Ovary (tissue), 9 donors: Measurements from ENCODE around the gene WDFY4. TPM values are rescaled to one million over a fixed set of nuclear protein-coding genes. Genes with fewer than 3 reads are reported as not detected.

ENCODE experiments used
- DNase-seq, 5 donors: peaks; one replicate each; pipeline ENCODE4 v3.0.0-alpha.2; 2019 to 2020
- H3K27ac ChIP-seq, 2 donors: fragments of 200-600 bp; one replicate each; pipeline versions ENCODE4 v1.5.1 to v1.8.0; 2019 to 2022
- H3K27me3 ChIP-seq: fragments of 200-600 bp; one replicate; pipeline ENCODE4 v1.8.0; 2022
- H3K36me3 ChIP-seq: fragments of 200-600 bp; sonication (generic); one replicate; pipeline ENCODE4 v1.5.1; 2019
- H3K4me1 ChIP-seq: one replicate; pipeline ENCODE4 v1.8.1; 2013; ENCODE audit warnings: mild to moderate bottlenecking, moderate library complexity; ENCODE audit not compliant: insufficient read depth
- H3K4me3 ChIP-seq: fragments of 200-600 bp; sonication (generic); one replicate; pipeline ENCODE4 v1.5.1; 2017
- H3K9me3 ChIP-seq, 2 donors: fragments of 200-600 bp in 1 of 2; sonication (generic) in 1 of 2; one replicate each; pipeline versions ENCODE4 v1.5.1 to v1.8.1; 2013 to 2019; ENCODE audit warnings: mild to moderate bottlenecking in 1 of 2, moderate library complexity in 1 of 2
- EP300 ChIP-seq: sonication (generic); formaldehyde crosslinking; IDR thresholded peaks from one replicate; pipeline ENCODE4 v1.6.1; 2017; ENCODE audit warnings: antibody characterized with exemption
- POLR2A ChIP-seq: fragments of 450-650 bp; IDR thresholded peaks from one replicate; pipeline ENCODE4 v1.6.1; 2017; ENCODE audit warnings: antibody characterized with exemption, mild to moderate bottlenecking, moderate library complexity
- WGBS, 3 donors: extraction: QIAGEN DNeasy Blood & Tissue Kit in 1 of 3; methylation state at CpG; one replicate each; pipeline versions ENCODE4 v1.1.5 to v1.1.7; 2013 to 2017; 5-methylcytosine and 5-hydroxymethylcytosine counted together
- intact Hi-C, 4 donors: fragments of 100-400 bp; cut with DNase I; formaldehyde crosslinking; loops; one replicate each; pipeline versions ENCODE4 v1.11.0 to v1.15.1; 2022 to 2023
- polyA plus RNA-seq, 2 donors: library from polyadenylated mRNA; stranded (reverse); fragments of 200-250 nt in 1 of 2; fragments of 350-450 nt in 1 of 2; fragmentation: Illumina TruSeq in 1 of 2; extraction: RNeasy Lipid Tissue Mini Kit (QIAGEN cat#74804) in 1 of 2; gene quantifications; one replicate each; pipeline ENCODE4 v1.2.3, GENCODE V29; 2013 to 2014
- total RNA-seq, 7 donors: library from RNA; depleted of rRNA in 2 of 7; stranded (reverse); fragments of >200 nt in 2 of 7; fragmentation: NEBNext Ultra II Directional in 3 of 7; extraction: Animal tissue kit (Norgen Biotek cat#: 25700) in 3 of 7; gene quantifications; one replicate each; pipeline versions ENCODE4 v1.1.0 to v1.2.4, GENCODE V29; 2016 to 2023
- TF ChIP-seq, protein P1 (sequence below), 3 donors: fragments of 450-650 bp in 2 of 3; fragments of 200-600 bp in 1 of 3; IDR thresholded peaks; one replicate each; pipeline versions ENCODE4 v1.5.1 to v1.8.0; 2016 to 2022; ENCODE audit warnings: antibody characterized with exemption in 3 of 3, mild to moderate bottlenecking in 1 of 3
- donor health status: DM: no; HTN: no; CAD: no; lungs with moderate emphysema.
- donor health status: DM: no; HTN: no; CAD: no.
- donor health status: Bipolar disorder and iron deficiency.
- donor health status: DM: yes; HTN: yes; CAD: no.
- donor health status: DM: no; HTN: no; CAD: no.
- donor health status: DM: yes; HTN: yes; CAD: no.

The WDFY4 gene
- total and polyA plus RNA-seq, 9 donors, result 0.54 to 4.2 (median 1.7) TPM

DNA sequence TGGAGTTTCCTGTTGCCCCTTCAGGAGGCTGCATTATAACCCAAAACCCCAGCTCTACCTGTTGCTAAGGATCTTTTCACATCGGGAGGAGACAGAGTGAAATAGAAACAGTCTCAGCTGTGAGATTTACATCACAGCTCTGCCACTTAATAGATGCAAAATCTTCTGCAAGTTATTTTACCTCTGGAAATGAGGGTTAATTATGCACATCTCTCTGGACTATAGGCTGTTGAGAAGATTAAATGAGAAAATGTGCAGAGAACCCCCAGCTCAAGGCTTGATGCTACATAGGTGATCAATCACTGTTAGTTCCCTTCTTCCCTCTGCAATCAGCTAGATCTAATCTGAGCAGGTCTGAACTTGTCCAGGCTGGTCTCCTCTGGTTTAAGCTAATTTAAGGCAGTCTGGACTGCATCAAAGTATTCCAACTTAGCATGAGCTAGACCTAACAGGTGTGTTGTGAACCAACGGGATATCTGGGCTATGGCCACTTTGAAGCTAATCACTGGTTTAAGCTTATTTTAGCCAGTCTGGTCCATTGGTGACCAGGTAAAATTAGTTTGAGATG lies 263.9 kb downstream of the WDFY4 start:
- no peaks in the 10 kb centered on the region for H3K4me1 ChIP-seq
- TF ChIP-seq, protein P1, sequence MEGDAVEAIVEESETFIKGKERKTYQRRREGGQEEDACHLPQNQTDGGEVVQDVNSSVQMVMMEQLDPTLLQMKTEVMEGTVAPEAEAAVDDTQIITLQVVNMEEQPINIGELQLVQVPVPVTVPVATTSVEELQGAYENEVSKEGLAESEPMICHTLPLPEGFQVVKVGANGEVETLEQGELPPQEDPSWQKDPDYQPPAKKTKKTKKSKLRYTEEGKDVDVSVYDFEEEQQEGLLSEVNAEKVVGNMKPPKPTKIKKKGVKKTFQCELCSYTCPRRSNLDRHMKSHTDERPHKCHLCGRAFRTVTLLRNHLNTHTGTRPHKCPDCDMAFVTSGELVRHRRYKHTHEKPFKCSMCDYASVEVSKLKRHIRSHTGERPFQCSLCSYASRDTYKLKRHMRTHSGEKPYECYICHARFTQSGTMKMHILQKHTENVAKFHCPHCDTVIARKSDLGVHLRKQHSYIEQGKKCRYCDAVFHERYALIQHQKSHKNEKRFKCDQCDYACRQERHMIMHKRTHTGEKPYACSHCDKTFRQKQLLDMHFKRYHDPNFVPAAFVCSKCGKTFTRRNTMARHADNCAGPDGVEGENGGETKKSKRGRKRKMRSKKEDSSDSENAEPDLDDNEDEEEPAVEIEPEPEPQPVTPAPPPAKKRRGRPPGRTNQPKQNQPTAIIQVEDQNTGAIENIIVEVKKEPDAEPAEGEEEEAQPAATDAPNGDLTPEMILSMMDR (IDR thresholded peaks at IDR 0.05), result no peak
- no peak for TF ChIP-seq POLR2A
- no peak for TF ChIP-seq EP300
- no peaks in the 10 kb centered on the region for H3K9me3 ChIP-seq
- intact Hi-C loops, result no loop called here
- no peak for DNase-seq
- H3K27me3 ChIP-seq, result no peaks in the 10 kb centered on the region
- 84 to 94% (median 92%) methylated on average over 2 of the region's 2 CpGs for WGBS, 3 donors
- no peak overlapping the region for H3K27ac ChIP-seq
- no peaks in the 10 kb centered on the region for H3K36me3 ChIP-seq
- H3K4me3 ChIP-seq, result no peak overlapping the region

DNA sequence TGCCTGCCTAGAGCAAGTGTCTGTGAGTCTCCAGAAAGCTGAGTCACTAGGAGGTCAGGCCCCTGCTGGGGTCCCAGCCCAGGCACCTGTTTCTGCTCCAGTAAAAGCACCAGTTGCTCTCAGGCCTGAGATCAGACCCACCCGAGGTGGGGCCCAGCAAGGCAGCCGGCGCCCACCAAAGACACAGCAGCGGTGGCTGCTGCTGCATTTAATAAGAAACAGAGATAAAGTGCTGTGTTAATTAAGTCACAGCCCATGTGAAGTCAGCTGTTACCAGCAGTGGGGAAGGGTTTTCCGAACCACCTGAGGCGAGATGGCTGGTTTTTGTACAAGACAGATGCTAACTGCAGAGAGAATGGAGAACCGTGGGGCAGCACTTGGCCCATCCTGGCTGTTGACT lies 267.0 kb downstream of the WDFY4 start:
- no peaks in the 10 kb centered on the region for H3K9me3 ChIP-seq
- WGBS, 3 donors, result 86 to 90% (median 87%) methylated on average over 7 of the region's 7 CpGs
- no peaks in the 10 kb centered on the region for H3K4me1 ChIP-seq
- H3K4me3 ChIP-seq, result no peak overlapping the region
- no peak for DNase-seq
- intact Hi-C loops, result no loop called here
- TF ChIP-seq POLR2A, result no peak
- no peak for TF ChIP-seq EP300
- TF ChIP-seq, protein P1 (IDR thresholded peaks at IDR 0.05), result no peak
- no peak overlapping the region for H3K27ac ChIP-seq
- H3K36me3 ChIP-seq, result no peaks in the 10 kb centered on the region
- no peaks in the 10 kb centered on the region for H3K27me3 ChIP-seq

DNA sequence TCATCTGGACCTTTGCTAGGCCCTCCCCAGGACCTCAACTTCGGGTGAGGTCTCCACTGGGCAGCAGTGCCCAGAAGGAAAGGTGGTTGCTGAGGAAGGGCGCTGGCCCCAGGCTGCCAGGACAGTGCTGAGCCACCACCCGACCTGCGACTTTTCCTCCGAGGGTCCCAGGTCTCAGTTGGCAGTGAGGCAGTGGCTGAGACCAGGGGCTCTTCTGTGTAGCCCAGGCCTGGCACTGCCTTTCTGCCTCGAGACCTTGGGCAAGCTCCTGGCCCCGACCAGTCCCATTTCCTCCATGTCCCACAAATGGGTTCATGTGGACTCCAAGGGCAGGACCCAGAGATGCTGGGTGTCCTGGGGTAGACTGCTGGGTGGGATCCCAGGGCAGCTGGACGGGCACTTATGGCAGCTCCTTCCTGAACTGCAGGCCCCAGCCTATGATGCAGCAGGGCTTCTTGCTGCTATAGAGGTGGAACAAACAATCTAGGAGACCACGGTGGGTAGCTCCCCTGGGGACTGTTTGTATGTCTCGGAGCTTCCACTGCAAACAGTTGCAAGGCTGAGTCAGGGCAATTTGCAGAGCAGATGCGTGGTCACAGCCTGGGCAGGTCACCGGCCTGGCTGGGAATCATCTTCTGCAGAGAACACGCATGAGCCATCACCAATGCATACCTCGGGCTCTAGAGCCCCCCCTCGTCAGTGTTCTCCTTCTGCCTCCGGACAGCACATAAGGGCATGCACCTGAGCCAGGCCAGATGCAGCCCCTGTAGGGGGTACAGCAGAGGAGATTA lies 272.9 kb downstream of the WDFY4 start:
- DNase-seq, result no peak

DNA sequence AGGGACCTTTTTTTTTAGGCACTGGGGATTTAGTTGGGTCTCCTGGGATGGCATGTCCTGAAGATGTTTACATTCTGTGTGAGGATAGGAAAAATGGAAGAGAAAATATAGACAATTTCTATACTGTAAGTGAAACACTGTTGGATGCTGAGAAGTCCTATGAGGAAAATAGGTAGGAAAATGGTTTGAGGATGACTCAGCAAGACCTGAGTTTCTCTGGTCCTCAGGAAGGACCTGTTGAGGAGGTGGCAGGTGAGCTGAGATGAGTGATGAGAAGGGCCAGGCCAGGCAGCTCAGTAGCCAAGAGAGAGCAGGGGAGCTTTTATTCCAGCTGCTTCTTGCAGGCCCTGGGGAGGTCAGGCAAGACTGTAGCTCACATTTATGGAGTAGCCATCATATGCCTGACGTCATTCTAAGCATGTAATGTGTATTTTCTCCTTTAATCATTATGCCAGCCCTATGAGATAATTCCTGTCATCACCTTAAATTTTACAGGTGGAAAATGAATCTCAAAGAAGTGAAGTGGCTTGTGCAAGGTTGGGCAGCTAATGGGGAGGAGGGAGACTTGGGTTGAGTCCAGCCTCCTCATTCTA lies 274.0 kb downstream of the WDFY4 start:
- DNase-seq, result no peak
- H3K4me3 ChIP-seq, result no peak overlapping the region
- H3K9me3 ChIP-seq, result no peaks in the 10 kb centered on the region
- H3K4me1 ChIP-seq, result no peaks in the 10 kb centered on the region
- no peaks in the 10 kb centered on the region for H3K27me3 ChIP-seq
- intact Hi-C loops, result no loop called here
- H3K36me3 ChIP-seq, result no peaks in the 10 kb centered on the region
- TF ChIP-seq, protein P1 (IDR thresholded peaks at IDR 0.05), result no peak
- TF ChIP-seq EP300 (no peak), POLR2A (no peak)
- no peak overlapping the region for H3K27ac ChIP-seq
- 81 to 91% (median 84%) methylated on average over 1 of the region's 1 CpG for WGBS, 3 donors

More for the DNA sequence above, 272.9 kb downstream of the WDFY4 start:
- TF ChIP-seq EP300, result no peak
- no peak for TF ChIP-seq POLR2A
- TF ChIP-seq, protein P1 (IDR thresholded peaks at IDR 0.05), result no peak
- H3K27ac ChIP-seq, result no peak overlapping the region
- H3K9me3 ChIP-seq, result no peaks in the 10 kb centered on the region
- H3K4me3 ChIP-seq, result no peak overlapping the region
- intact Hi-C loops, result no loop called here
- no peaks in the 10 kb centered on the region for H3K36me3 ChIP-seq
- H3K27me3 ChIP-seq, result no peaks in the 10 kb centered on the region
- no peaks in the 10 kb centered on the region for H3K4me1 ChIP-seq
- WGBS, 3 donors, result 89 to 93% (median 93%) methylated on average over 16 of the region's 16 CpGs
